ENCODE results near the gene MRPL33.

Gene MRPL33

DNA sequence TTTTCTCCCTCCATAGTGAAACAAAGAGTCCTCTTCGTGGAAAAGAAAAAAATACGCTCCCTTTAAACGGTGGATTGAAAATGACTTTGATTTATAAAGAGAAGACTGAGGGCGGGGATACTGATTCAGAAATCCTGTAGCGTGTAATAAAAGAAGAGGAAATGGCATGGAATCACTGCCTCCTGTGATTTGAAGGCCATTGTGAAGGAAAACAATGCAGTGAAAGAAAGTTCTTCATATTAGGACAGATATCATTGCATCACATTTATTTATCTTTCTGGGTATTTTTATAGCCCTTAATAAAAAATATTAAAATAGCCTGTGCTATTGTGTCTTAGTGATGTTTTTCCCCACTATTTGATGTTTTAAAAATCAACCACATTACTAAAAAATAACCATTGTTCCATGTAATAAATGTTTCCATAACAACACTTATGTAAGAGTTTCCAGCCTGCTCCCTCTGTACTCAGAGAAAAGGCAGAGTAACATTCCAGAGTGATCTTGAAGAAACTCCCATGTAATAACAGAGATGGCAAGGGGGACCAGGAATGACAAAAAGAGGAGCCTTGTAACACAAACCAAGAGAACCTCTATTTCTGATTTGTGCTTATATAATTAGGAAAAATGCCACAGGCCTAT lies 8.0 kb downstream of the MRPL33 start:
- no peak for DNase-seq

- DNase-seq = no peak
These were observed 10.0 kb downstream of the MRPL33 start for GRCh38 chr2:27781496-27781895.

DNA sequence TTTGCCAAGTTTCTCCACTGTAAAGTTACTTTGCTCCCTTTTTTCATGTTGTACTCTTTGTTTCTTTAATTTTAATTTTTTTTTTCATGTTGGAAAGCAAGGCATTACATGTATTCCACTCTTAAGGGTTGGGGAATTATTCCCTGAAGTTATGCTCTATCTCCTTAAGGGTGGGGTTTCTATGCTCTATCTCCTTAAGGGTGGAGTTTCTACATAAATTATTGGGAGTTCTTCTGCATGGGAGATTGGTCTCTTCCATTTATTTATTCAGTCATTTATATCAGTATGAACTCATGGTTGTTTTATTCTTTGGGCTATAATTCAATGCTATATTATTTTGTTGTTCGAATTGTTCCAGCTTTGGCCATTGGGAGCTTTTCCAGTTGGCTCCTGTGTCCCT lies 11.2 kb downstream of the MRPL33 start:
- DNase-seq = no peak

GRCh38 chr2:27790796-27791195 lies 19.3 kb downstream of the MRPL33 start:
- DNase-seq = no peak

- DNase-seq = no peak
These were observed 21.2 kb downstream of the MRPL33 start for GRCh38 chr2:27792759-27793158.

- no peak for DNase-seq
These were observed 23.7 kb downstream of the MRPL33 start for GRCh38 chr2:27795093-27795834.

GRCh38 chr2:27795868-27796277 lies 24.4 kb downstream of the MRPL33 start:
- DNase-seq = no peak

- no peak for DNase-seq
These were observed 25.6 kb downstream of the MRPL33 start for GRCh38 chr2:27796791-27797765.

- no peak for DNase-seq
These were observed 26.3 kb downstream of the MRPL33 start for GRCh38 chr2:27797841-27798240.

GRCh38 chr2:27798486-27798885 lies 27.0 kb downstream of the MRPL33 start:
- DNase-seq = no peak

DNA sequence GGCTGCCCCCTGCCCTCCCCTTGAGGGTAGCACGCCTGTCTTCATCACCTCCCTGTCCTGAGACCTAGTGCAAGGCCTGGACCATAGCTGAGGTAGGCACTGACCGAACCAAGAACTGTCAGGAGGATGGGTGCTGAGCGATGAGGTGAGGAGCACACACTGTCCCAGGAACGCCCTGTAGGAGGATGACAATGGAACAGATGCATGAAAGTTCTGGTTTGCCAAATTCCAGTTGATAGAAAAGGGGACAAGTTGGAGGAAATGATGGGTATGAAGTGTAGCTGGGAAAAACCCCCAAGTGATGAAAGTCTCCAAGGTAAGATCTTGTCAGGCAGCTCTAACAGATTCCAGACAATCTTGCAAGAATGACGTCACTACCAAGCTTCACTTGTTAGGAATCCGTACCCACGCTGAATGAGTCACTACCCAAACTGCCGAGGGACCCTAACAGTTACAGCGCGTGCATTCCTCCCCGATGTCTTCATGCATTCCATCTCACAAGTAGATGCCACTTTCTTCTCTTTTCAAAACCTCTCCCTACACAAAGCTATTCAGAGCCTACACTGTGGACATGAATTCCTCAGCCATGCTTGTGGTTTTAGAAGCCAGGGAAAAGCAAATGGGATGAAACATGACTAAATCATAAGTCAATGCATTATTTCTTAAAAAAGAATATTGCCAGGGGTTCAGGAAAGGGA lies 27.6 kb downstream of the MRPL33 start:
- DNase-seq = no peak

- DNase-seq = no peak
These were observed 28.1 kb downstream of the MRPL33 start for GRCh38 chr2:27799646-27800010.

GRCh38 chr2:27800856-27801255 lies 29.3 kb downstream of the MRPL33 start:
- no peak for DNase-seq

DNA sequence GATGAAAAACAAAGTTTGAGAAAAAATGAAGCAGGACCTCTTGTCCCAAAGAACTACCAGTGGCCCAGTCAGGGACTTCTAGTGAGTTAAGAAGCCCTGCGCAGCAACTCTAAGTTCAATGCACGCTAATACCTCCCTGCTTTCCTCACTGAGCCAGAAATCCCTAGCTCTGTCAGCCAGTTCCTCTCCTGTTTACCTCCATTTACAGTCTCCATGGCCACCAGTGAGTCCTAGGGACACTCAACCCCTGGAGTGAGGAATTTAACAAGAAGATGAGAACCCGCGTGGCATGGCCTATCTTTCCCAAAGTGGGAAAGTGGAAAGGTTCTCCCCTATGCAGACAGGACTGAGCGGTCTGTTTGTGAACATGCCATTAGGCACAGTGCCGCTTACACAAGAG lies 31.0 kb downstream of the MRPL33 start:
- DNase-seq = no peak

- DNase-seq = no peak
These were observed 31.5 kb downstream of the MRPL33 start for GRCh38 chr2:27803046-27803445.

- no peak for DNase-seq
These were observed 32.6 kb downstream of the MRPL33 start for GRCh38 chr2:27804146-27804545.

- DNase-seq = no peak
These were observed 33.7 kb downstream of the MRPL33 start for GRCh38 chr2:27805180-27805579.

GRCh38 chr2:27806311-27807059 lies 35.0 kb downstream of the MRPL33 start:
- DNase-seq = no peak

DNA sequence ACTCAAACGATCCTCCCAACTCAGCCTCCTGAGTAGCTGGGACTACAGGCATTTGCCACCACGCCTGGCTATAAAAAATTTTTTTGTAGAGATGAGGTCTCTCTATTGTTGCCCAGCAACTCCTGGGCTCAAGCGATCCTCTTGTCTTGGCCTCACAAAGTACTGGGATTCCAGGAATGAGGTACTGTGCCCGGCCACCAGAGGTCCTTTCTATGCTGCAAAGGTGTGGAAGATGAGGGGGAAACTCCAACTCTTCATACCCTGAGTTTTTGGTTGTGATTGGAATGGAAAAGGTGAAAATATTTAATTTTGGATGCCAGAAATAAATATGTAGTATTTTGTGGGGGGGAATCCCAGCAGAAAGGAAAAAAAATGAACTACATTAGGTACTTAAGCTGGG lies 36.0 kb downstream of the MRPL33 start:
- no peak for DNase-seq

GRCh38 chr2:27808418-27808817 lies 36.9 kb downstream of the MRPL33 start:
- DNase-seq = no peak

DNA sequence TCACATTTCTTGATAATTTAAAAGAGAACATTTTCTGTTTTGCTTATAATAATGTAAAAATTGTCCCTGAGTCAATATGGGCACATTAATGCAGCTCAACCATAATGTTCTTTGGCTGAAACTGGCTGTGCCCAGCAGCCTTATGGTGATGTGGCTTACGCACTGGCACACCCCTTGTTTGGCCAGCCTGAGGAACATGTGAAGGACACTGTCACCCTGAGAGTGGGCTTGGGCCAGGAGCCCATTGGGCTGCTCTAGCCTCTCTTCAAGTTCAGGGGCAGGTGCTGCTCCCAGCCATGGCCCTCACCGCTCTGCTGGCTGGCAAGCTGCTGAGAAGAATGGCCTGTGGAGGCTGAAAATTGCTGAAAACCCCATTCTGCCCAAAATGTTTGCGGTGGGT lies 37.5 kb downstream of the MRPL33 start:
- DNase-seq = no peak

DNA sequence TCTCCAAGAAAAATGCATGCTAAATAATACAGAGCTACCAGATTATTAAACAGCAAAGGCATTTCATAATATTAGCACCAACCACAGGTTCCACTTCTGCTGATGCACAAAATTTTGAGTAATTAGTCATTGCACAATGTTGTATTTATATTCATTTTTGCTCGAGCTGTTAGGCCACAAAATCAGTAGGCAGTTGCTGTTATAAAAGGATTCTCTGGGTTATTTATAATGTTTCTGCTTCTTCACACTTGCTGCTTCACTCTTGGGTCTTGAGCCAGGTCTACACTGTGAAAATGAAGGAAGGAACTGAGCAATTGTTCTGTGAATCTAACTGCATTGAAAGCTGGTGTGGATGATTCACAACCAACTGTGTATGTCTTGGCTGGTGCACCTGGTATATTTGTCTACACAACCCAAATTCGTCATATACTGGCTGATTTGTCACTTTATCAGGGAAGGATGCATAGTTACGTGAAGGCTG lies 38.3 kb downstream of the MRPL33 start:
- DNase-seq = no peak

Measured in effector CD8-positive, alpha-beta T cell (primary cell).